ENCODE data around the gene NEMP1. TPM values are rescaled to one million over a fixed set of nuclear protein-coding genes. Genes with fewer than 3 reads are reported as not detected.

The NEMP1 gene
- total and polyA plus RNA-seq, 10 of the 15 experiments (the other 5 are each of a cell fraction or from before 2014, with no cell fraction given) = 4.0 to 45.9 (median 19.8) TPM

DNA sequence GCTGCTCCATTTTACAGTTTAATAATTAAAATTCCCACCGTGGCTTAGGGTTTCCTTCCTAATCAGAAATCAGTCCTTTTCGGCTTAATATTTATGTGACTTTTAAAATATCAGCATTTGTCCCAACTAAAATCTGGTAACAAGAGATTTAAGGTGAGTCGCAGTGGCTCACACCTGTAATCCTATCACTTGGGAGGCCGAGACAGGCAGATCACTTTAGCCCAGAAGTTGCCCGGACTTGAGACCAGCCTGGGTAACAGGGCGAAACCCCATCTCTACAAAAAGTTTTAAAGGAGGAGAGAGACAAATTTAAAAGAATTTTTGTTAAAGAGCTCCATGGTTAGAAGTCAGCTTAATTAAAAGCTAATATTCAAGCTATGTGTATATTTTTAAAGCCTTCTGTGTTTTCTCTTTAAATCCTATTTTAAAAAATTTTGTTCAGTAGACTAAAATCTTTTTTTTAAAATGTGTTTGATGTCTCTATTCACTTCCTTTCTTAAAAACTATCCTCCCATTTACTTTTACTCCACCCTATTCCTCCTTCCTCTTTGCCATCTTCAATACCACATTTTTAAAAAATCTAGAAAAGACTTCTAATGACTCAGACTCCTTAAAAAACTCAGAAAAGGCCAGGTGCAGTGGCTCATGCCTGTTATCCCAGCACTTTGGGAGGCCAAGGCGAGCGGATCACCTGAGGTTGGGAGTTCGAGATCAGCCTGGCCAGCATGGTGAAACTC, 58.4 kb downstream of the NEMP1 start (continued):
- no peak for TF ChIP-seq ZNF24 (IDR thresholded peaks at IDR 0.05)
- no peak for TF ChIP-seq POLR2AphosphoS2 (IDR thresholded peaks at IDR 0.05; ENCODE audit: low read depth, low read length)
- TF ChIP-seq HDAC6 (IDR thresholded peaks at IDR 0.05; ENCODE audit: unreplicated experiment) = no peak
- no peak for TF ChIP-seq EED (IDR thresholded peaks at IDR 0.05; ENCODE audit: low read depth)
- no peak for TF ChIP-seq STAT1 (conservative IDR thresholded peaks at IDR 0.05)
- no peak for TF ChIP-seq NFIC (IDR thresholded peaks at IDR 0.05; ENCODE audit: low read depth, low read length)
- TF ChIP-seq NR2F1 (conservative IDR thresholded peaks at IDR 0.05) = no peak
- TF ChIP-seq, protein P1, sequence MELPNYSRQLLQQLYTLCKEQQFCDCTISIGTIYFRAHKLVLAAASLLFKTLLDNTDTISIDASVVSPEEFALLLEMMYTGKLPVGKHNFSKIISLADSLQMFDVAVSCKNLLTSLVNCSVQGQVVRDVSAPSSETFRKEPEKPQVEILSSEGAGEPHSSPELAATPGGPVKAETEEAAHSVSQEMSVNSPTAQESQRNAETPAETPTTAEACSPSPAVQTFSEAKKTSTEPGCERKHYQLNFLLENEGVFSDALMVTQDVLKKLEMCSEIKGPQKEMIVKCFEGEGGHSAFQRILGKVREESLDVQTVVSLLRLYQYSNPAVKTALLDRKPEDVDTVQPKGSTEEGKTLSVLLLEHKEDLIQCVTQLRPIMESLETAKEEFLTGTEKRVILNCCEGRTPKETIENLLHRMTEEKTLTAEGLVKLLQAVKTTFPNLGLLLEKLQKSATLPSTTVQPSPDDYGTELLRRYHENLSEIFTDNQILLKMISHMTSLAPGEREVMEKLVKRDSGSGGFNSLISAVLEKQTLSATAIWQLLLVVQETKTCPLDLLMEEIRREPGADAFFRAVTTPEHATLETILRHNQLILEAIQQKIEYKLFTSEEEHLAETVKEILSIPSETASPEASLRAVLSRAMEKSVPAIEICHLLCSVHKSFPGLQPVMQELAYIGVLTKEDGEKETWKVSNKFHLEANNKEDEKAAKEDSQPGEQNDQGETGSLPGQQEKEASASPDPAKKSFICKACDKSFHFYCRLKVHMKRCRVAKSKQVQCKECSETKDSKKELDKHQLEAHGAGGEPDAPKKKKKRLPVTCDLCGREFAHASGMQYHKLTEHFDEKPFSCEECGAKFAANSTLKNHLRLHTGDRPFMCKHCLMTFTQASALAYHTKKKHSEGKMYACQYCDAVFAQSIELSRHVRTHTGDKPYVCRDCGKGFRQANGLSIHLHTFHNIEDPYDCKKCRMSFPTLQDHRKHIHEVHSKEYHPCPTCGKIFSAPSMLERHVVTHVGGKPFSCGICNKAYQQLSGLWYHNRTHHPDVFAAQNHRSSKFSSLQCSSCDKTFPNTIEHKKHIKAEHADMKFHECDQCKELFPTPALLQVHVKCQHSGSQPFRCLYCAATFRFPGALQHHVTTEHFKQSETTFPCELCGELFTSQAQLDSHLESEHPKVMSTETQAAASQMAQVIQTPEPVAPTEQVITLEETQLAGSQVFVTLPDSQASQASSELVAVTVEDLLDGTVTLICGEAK (IDR thresholded peaks at IDR 0.05; ENCODE audit: borderline replicate concordance) = no peak
- no peak for TF ChIP-seq DPF2 (IDR thresholded peaks at IDR 0.05)
- no peak for TF ChIP-seq SIN3A (IDR thresholded peaks at IDR 0.05; ENCODE audit: low read depth, low read length)
- TF ChIP-seq CBFB (IDR thresholded peaks at IDR 0.05; ENCODE audit: low read depth) = no peak
- TF ChIP-seq IKZF1 (conservative IDR thresholded peaks at IDR 0.05) = no peak
